GM23248 (cell line): ENCODE results near the gene DIAPH3. TPM values are rescaled to one million over a fixed set of nuclear protein-coding genes. Genes with fewer than 3 reads are reported as not detected.

Source experiments
- DNase-seq: peaks from one replicate; pipeline ENCODE4 v3.0.0-alpha.2; 2015
- H2AFZ ChIP-seq: fragments of 200-600 bp; sonication (generic); 2 replicates; pipeline ENCODE4 v1.6.1; 2016; ENCODE audit warnings: antibody characterized with exemption
- H3F3A ChIP-seq: fragments of 200-600 bp; sonication (generic); 2 replicates; pipeline ENCODE4 v1.6.1; 2016; ENCODE audit warnings: mild to moderate bottlenecking, antibody characterized with exemption, mixed run types; ENCODE audit not compliant: insufficient read depth
- H3K27ac ChIP-seq: fragments of 200-600 bp; sonication (generic); 2 replicates; pipeline ENCODE4 v1.5.1; 2016; ENCODE audit warnings: mild to moderate bottlenecking
- H3K27me3 ChIP-seq: fragments of 200-600 bp; sonication (generic); replicated peaks from 2 replicates; pipeline ENCODE4 v1.6.1; 2016; ENCODE audit warnings: mild to moderate bottlenecking; ENCODE audit not compliant: insufficient read depth
- H3K36me3 ChIP-seq: fragments of 200-600 bp; sonication (generic); 2 replicates; pipeline ENCODE4 v1.6.1; 2016; ENCODE audit warnings: low read depth, mild to moderate bottlenecking
- H3K4me1 ChIP-seq: fragments of 200-600 bp; sonication (generic); 2 replicates; pipeline ENCODE4 v1.6.1; 2016; ENCODE audit warnings: mild to moderate bottlenecking; ENCODE audit not compliant: insufficient read depth
- H3K4me2 ChIP-seq: fragments of 200-600 bp; sonication (generic); one replicate; pipeline ENCODE4 v1.6.1; 2016; ENCODE audit warnings: mild to moderate bottlenecking; ENCODE audit not compliant: unreplicated experiment
- H3K4me3 ChIP-seq: fragments of 200-600 bp; sonication (generic); 2 replicates; pipeline ENCODE4 v1.5.1; 2016; ENCODE audit warnings: mild to moderate bottlenecking
- H3K79me2 ChIP-seq: fragments of 200-600 bp; sonication (generic); 2 replicates; pipeline ENCODE4 v1.6.1; 2016; ENCODE audit warnings: mild to moderate bottlenecking; ENCODE audit not compliant: insufficient read depth
- H3K9ac ChIP-seq: fragments of 200-600 bp; sonication (generic); 2 replicates; pipeline ENCODE4 v1.6.1; 2016; ENCODE audit warnings: mild to moderate bottlenecking
- H3K9me2 ChIP-seq: fragments of 200-600 bp; sonication (generic); 2 replicates; pipeline ENCODE4 v1.6.1; 2016; ENCODE audit warnings: mixed run types, mild to moderate bottlenecking, moderate library complexity; ENCODE audit not compliant: insufficient read depth
- H3K9me3 ChIP-seq: fragments of 200-600 bp; sonication (generic); one replicate; pipeline ENCODE4 v1.6.1; 2017; ENCODE audit warnings: low read depth
- H4K20me1 ChIP-seq: fragments of 200-600 bp; sonication (generic); 2 replicates; pipeline ENCODE4 v1.6.0; 2016; ENCODE audit not compliant: insufficient read depth
- EZH2 ChIP-seq: fragments of 200-600 bp; sonication (generic); IDR thresholded peaks from 2 replicates; pipeline ENCODE4 v1.6.1; 2018; ENCODE audit warnings: antibody characterized with exemption, mild to moderate bottlenecking; ENCODE audit not compliant: insufficient read depth, poor library complexity, severe bottlenecking
- EZH2phosphoT487 ChIP-seq: fragments of 200-600 bp; sonication (generic); IDR thresholded peaks from 2 replicates; pipeline ENCODE4 v1.6.1; 2018; ENCODE audit warnings: antibody characterized with exemption, moderate library complexity, mild to moderate bottlenecking, low read depth; ENCODE audit not compliant: insufficient read depth
- WGBS, 2 experiments: methylation state at CpG; one replicate each; pipeline ENCODE4 v1.1.6; 2015 to 2017; ENCODE audit warnings: low lambda C conversion rate in 2 of 2, low coverage in 1 of 2; ENCODE audit errors: missing lambda C conversion rate in 2 of 2; 5-methylcytosine and 5-hydroxymethylcytosine counted together
- in situ Hi-C: fragments of 300-500 bp; cut with MboI; formaldehyde crosslinking; loops from 2 replicates; pipeline ENCODE4 v1.15.0; 2020
- polyA plus RNA-seq: library from polyadenylated mRNA; unstranded; fragments of >200 nt; fragmentation: Nextera tagmentation; extraction: Ambion mirVana; gene quantifications from 2 replicates; pipeline ENCODE4 v1.2.1, GENCODE V29; 2016
- total RNA-seq: library from RNA; depleted of rRNA; stranded (reverse); fragments of >200 nt; shearing (Covaris generic); gene quantifications from 2 replicates; pipeline ENCODE4 v1.2.3, GENCODE V29; 2014

Gene DIAPH3
- total and polyA plus RNA-seq, 2 experiments from 2014 or later: 12.1 to 18.1 TPM

DNA sequence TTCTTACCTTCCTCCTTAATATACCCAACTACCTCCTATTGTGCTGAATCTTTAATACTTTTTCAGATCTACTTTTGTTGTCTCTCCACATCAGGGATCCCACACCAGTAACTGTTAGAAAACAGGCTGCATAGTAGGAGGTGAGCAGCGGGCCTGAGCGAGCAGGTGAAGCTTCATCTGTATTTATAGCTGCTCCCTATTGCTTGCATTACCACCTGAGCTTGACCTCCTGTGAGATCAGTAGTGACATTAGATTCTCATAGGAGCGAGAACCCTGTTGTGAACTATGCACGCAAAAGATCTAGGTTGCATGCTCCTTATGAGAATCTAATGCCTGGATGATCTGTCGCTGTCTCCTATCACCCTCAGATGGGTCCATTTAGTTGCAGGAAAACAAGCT, 279.8 kb downstream of the DIAPH3 start:
- in situ Hi-C loops: no loop called here
- no peak for DNase-seq
- Histone ChIP-seq H3K27ac (no peak overlapping the region), H3K4me3 (no peak overlapping the region), H3K4me2 (no peak overlapping the region), H3K9me3 (no peaks in the 10 kb centered on the region), H3K4me1 (peaks cover 21% of the 10 kb centered on the region), H3K79me2 (no peaks in the 10 kb centered on the region), H3K9me2 (no peaks in the 10 kb centered on the region), H3K9ac (no peak overlapping the region), H4K20me1 (no peaks in the 10 kb centered on the region), H3F3A (peaks cover 7% of the 10 kb centered on the region; the same call in 1 of the 2 replicates), H2AFZ (no peak overlapping the region), H3K27me3 (no peaks in the 10 kb centered on the region), H3K36me3 (0 out of 2 replicates have a peak, but pooled peaks cover 5% of the 10 kb centered on the region)
- WGBS, 2 experiments: 98% methylated on average over 5 of the region's 5 CpGs
- TF ChIP-seq EZH2: no peak
- TF ChIP-seq EZH2phosphoT487: no peak

DNA sequence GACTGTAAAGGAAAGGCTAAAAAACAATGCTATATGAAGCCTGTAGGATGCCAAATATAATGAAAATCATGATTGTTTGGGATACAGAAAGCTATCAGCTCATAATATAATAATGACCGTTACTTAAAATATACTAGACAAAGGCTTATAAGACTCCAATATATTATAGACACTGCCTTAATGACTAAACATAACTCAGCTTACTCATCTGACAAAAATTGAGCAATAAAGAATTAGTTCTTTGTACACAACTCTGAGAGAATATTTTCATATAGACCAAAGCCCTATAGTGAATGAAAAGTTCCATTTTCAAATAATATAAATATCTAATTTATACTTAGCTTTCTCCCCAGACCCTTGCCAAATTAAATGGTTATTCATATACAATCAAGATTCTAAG, 283.3 kb downstream of the DIAPH3 start:
- Histone ChIP-seq H3K9me3 (no peaks in the 10 kb centered on the region), H3K9me2 (peaks cover 3% of the 10 kb centered on the region; the same call in 1 of the 2 replicates), H3K27ac (0 out of 2 replicates have a peak overlapping the region, but pooled peaks have one; percentile 0), H3K4me2 (peak overlapping the region; percentile 53), H3K9ac (no peak overlapping the region), H3K4me1 (peaks cover 36% of the 10 kb centered on the region), H3F3A (peaks cover 16% of the 10 kb centered on the region; the same call in 1 of the 2 replicates), H3K79me2 (no peaks in the 10 kb centered on the region), H3K4me3 (no peak overlapping the region), H4K20me1 (no peaks in the 10 kb centered on the region), H3K36me3 (no peaks in the 10 kb centered on the region), H2AFZ (0 out of 2 replicates have a peak overlapping the region, but pooled peaks have one; percentile 16), H3K27me3 (no peaks in the 10 kb centered on the region)
- peak; percentile 61 for DNase-seq
- 57% methylated on average over 1 of the region's 1 CpG for WGBS, 2 experiments
- in situ Hi-C loops: no loop called here
- TF ChIP-seq EZH2phosphoT487: no peak
- TF ChIP-seq EZH2: no peak

DNA sequence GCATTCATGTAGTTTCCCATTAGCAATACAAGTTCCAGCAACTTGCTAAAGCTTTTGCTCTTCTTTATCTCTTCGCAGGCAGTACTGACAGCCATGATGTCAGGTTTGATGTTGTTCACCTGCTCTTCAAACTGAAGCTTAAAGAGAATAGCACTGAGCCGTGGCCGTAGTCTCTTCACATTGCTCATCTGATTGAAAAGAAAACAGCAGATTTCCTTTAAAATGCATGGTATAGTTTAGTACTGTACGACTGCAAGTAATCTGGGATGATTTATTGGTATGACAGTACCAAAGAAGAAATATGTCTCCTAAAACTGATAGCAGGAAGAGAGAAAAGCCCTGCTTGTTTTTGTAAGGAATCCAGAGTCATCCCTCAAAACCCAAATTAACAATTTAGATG, 284.4 kb downstream of the DIAPH3 start:
- peaks cover 16% of the 10 kb centered on the region; the same call in 1 of the 2 replicates for H3F3A ChIP-seq
- no peak overlapping the region for H3K4me2 ChIP-seq
- H3K27ac ChIP-seq: no peak overlapping the region
- H3K4me1 ChIP-seq: peaks cover 36% of the 10 kb centered on the region
- WGBS, 2 experiments: 76 to 82% methylated on average over 4 of the region's 4 CpGs
- no peak for DNase-seq
- H3K36me3 ChIP-seq: 0 out of 2 replicates have a peak, but pooled peaks cover 4% of the 10 kb centered on the region
- no peaks in the 10 kb centered on the region for H3K79me2 ChIP-seq
- no peaks in the 10 kb centered on the region for H3K27me3 ChIP-seq
- in situ Hi-C loops: no loop called here
- no peaks in the 10 kb centered on the region for H4K20me1 ChIP-seq
- H3K9me3 ChIP-seq: no peaks in the 10 kb centered on the region
- peaks cover 3% of the 10 kb centered on the region; the same call in 1 of the 2 replicates for H3K9me2 ChIP-seq
- no peak overlapping the region for H3K9ac ChIP-seq
- no peak for TF ChIP-seq EZH2
- no peak for TF ChIP-seq EZH2phosphoT487
- no peak overlapping the region for H2AFZ ChIP-seq
- no peak overlapping the region for H3K4me3 ChIP-seq

DNA sequence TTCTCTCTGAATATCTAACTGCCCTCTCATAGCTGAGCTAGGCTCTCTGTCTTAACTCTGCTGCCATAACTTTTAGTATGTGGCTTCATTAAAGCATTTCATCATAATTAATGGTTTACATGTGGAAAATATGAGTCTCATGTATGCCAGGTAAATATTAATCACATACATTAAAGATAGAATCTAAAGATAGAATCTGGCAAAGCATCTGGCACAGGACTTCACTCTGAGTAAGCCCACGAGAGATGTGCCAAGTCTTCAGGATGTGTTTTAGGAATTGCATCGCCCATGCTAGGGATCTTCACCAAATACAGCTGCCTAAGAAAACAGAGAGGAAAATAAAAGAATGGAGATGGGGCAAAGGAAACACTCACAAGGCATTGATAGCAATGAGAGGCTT, 285.8 kb downstream of the DIAPH3 start:
- H3K79me2 ChIP-seq: no peaks in the 10 kb centered on the region
- no peak for TF ChIP-seq EZH2phosphoT487
- TF ChIP-seq EZH2: no peak
- WGBS, 2 experiments: 13 to 24% methylated on average over 2 of the region's 2 CpGs
- no peaks in the 10 kb centered on the region for H3K27me3 ChIP-seq
- in situ Hi-C loops: no loop called here
- no peaks in the 10 kb centered on the region for H4K20me1 ChIP-seq
- peaks cover 36% of the 10 kb centered on the region for H3K4me1 ChIP-seq
- H3K4me3 ChIP-seq: no peak overlapping the region
- H3K4me2 ChIP-seq: peak overlapping the region; percentile 37
- DNase-seq: peak; percentile 69
- H2AFZ ChIP-seq: peak overlapping the region; percentile 6; the same call in 1 of the 2 replicates
- H3K36me3 ChIP-seq: 0 out of 2 replicates have a peak, but pooled peaks cover 4% of the 10 kb centered on the region
- H3K9me3 ChIP-seq: no peaks in the 10 kb centered on the region
- peak overlapping the region; percentile 21 for H3K27ac ChIP-seq
- peaks cover 3% of the 10 kb centered on the region; the same call in 1 of the 2 replicates for H3K9me2 ChIP-seq
- H3F3A ChIP-seq: peaks cover 16% of the 10 kb centered on the region; the same call in 1 of the 2 replicates
- no peak overlapping the region for H3K9ac ChIP-seq
